ENCODE results near the gene ACER3. TPM values are rescaled to one million over a fixed set of nuclear protein-coding genes. Genes with fewer than 3 reads are reported as not detected.

The ACER3 gene
- total and polyA plus RNA-seq, 2 of the 4 experiments (the other 2 are of a cell fraction): 3.5 to 10.0 TPM

- no CpG with 5 or more reads among the region's 5 CpGs for WGBS, 2 experiments (ENCODE audit: extremely low coverage in 2 of 2, insufficient read length in 1 of 2)
- DNase-seq: no peak
- intact Hi-C loops (cut with micrococcal nuclease): no loop called here
- no peak overlapping the region for H2AK9ac ChIP-seq (replicated peaks; ENCODE audit: low read depth, low read length, poor library complexity)
- no peak overlapping the region for H3K4me3 ChIP-seq (ENCODE audit: insufficient read depth, low read depth, low read length)
- H3K4me2 ChIP-seq (ENCODE audit: low read depth, low read length): no peak overlapping the region
- H2AK5ac ChIP-seq (ENCODE audit: low read depth, low read length): no peak overlapping the region
- H3K79me1 ChIP-seq (ENCODE audit: low read depth in 1 of 2, low read length in 2 of 2): no peaks in the 10 kb centered on the region
- no peak overlapping the region for H2BK5ac ChIP-seq (ENCODE audit: low read depth, low read length, poor library complexity, severe bottlenecking)
- peaks cover 10% of the 10 kb centered on the region for H3K27me3 ChIP-seq (ENCODE audit: control insufficient read depth, insufficient read depth, low read length)
- ATAC-seq (ENCODE audit: low read depth): no peak
- no peak overlapping the region for H2BK20ac ChIP-seq (ENCODE audit: low read depth, low read length)
- no peak overlapping the region for H4K5ac ChIP-seq (ENCODE audit: low read depth, low read length)
- TF ChIP-seq RCOR1 (IDR thresholded peaks at IDR 0.05; ENCODE audit: insufficient replicate concordance, low read length): no peak
- TF ChIP-seq MXI1 (IDR thresholded peaks at IDR 0.05; ENCODE audit: borderline replicate concordance, low read depth, low read length): no peak
- no peak for TF ChIP-seq CTCF (conservative IDR thresholded peaks at IDR 0.05; ENCODE audit: low read depth, low read length)
- no peak for TF ChIP-seq POLR2A (IDR thresholded peaks at IDR 0.05; ENCODE audit: low read depth, low read length)
- no peak for TF ChIP-seq BHLHE40 (IDR thresholded peaks at IDR 0.05; ENCODE audit: low read depth, low read length)
- H3K56ac ChIP-seq (ENCODE audit: extremely low read depth, insufficient read depth, low read length): no peak overlapping the region
- peaks cover 15% of the 10 kb centered on the region for H3K9me3 ChIP-seq (ENCODE audit: control insufficient read depth, insufficient read depth, low read length)
- no peak overlapping the region for H2AFZ ChIP-seq (replicated peaks; ENCODE audit: low read length, poor library complexity)
- ChIA-PET CTCF (no interaction called here), POLR2A (ENCODE audit: unreplicated experiment) (no interaction called here)
- no peak overlapping the region for H3K23ac ChIP-seq (ENCODE audit: low read depth, low read length)
- dilution Hi-C loops (cut with HindIII; ENCODE audit: low sequenced_read_pairs, unreplicated experiment): no loop called here
- no peak overlapping the region for H3K9ac ChIP-seq (ENCODE audit: low read depth, low read length)
- in situ Hi-C loops (cut with MboI; ENCODE audit: low sequenced_read_pairs): no loop called here
- H2BK120ac ChIP-seq (ENCODE audit: low read depth, low read length): no peak overlapping the region
- no peaks in the 10 kb centered on the region for H3K36me3 ChIP-seq (ENCODE audit: control insufficient read depth, insufficient read depth, low read length)
- no peak overlapping the region for H2BK15ac ChIP-seq (ENCODE audit: low read depth, low read length)
- H3K27ac ChIP-seq (ENCODE audit: insufficient read depth, low read length): no peak overlapping the region
- H4K91ac ChIP-seq (ENCODE audit: insufficient read depth, low read depth, low read length): no peak overlapping the region
- no peak overlapping the region for H3K4ac ChIP-seq (ENCODE audit: low read depth, low read length)
- H3K4me1 ChIP-seq (ENCODE audit: control insufficient read depth, insufficient read depth, low read length): no peaks in the 10 kb centered on the region
- no TSS peak for BruUV-seq (replicated peaks)
- H4K20me1 ChIP-seq (ENCODE audit: insufficient read depth, low read length): no peaks in the 10 kb centered on the region
- H4K8ac ChIP-seq (ENCODE audit: low read depth in 2 of 2, low read length in 2 of 2): no peak overlapping the region
- H3K18ac ChIP-seq (ENCODE audit: low read depth, low read length): no peak overlapping the region
- no peak overlapping the region for H3K14ac ChIP-seq (replicated peaks; ENCODE audit: low read depth, low read length)
- no peaks in the 10 kb centered on the region for H3K9me1 ChIP-seq (ENCODE audit: insufficient read depth, low read length)
These were observed 199.1 kb downstream of the ACER3 start for GRCh38 chr11:77059806-77060205.
